ENCODE results near the gene GOLGB1. TPM values are rescaled to one million over a fixed set of nuclear protein-coding genes. Genes with fewer than 3 reads are reported as not detected.
"Not testable (repeated sequence)": the region's sequence is repeated elsewhere in the genome, so short reads cannot be mapped to it uniquely, and the experiment has no call there.

Gene GOLGB1
- polyA plus RNA-seq, 1 donor from 2014 or later = 30.2 TPM

DNA sequence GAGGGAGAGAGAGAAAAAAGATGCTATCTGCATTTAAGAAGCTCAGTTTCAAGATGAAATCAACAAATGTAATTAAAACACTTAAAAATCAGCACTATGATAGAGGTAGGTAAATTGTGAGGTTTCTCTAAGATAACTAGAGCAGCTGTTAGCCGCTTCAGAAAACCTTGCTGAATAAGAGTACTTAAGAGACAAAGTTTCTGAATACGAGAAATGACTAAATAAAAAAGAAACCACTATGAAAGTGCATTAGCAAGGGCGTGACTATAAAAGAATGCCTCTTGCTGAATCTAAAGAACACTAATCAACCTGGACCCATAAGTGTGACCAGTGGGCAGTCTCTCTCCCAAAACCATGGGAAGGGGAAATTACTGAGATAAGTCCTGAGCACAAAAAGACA, 43.5 kb upstream of the GOLGB1 start:
- H3K9me2 ChIP-seq (ENCODE audit: insufficient read depth, low read length) = no peaks in the 10 kb centered on the region
- no peak overlapping the region for H3K9ac ChIP-seq (ENCODE audit: low read length)
- H3K4me2 ChIP-seq (ENCODE audit: low read length) = no peak overlapping the region
- H3K27me3 ChIP-seq (ENCODE audit: insufficient read depth, low read depth, low read length) = no peaks in the 10 kb centered on the region
- no peak overlapping the region for H3K27ac ChIP-seq (ENCODE audit: low read length)
- no peaks in the 10 kb centered on the region for H3F3A ChIP-seq (ENCODE audit: insufficient read depth, low read length, poor library complexity, severe bottlenecking)
- H4K20me1 ChIP-seq (ENCODE audit: insufficient read depth) = no peaks in the 10 kb centered on the region
- no peaks in the 10 kb centered on the region for H3K9me3 ChIP-seq (ENCODE audit: low read length)
- no peaks in the 10 kb centered on the region for H3K79me2 ChIP-seq (replicated peaks; ENCODE audit: insufficient read depth, low read length)
- TF ChIP-seq EZH2 (IDR thresholded peaks at IDR 0.05; ENCODE audit: borderline replicate concordance, insufficient read depth, low read length, poor library complexity, severe bottlenecking) (no peak), EP300 (conservative IDR thresholded peaks at IDR 0.05; ENCODE audit: poor library complexity, severe bottlenecking) (no peak), RAD21 (conservative IDR thresholded peaks at IDR 0.05) (no peak), TAF1 (IDR thresholded peaks at IDR 0.05; ENCODE audit: low read depth) (no peak), MXI1 (conservative IDR thresholded peaks at IDR 0.05; ENCODE audit: poor library complexity, severe bottlenecking) (no peak), SMC3 (conservative IDR thresholded peaks at IDR 0.05; ENCODE audit: poor library complexity) (no peak), POLR2AphosphoS5 (IDR thresholded peaks at IDR 0.05) (no peak)
- TF ChIP-seq, protein P1, sequence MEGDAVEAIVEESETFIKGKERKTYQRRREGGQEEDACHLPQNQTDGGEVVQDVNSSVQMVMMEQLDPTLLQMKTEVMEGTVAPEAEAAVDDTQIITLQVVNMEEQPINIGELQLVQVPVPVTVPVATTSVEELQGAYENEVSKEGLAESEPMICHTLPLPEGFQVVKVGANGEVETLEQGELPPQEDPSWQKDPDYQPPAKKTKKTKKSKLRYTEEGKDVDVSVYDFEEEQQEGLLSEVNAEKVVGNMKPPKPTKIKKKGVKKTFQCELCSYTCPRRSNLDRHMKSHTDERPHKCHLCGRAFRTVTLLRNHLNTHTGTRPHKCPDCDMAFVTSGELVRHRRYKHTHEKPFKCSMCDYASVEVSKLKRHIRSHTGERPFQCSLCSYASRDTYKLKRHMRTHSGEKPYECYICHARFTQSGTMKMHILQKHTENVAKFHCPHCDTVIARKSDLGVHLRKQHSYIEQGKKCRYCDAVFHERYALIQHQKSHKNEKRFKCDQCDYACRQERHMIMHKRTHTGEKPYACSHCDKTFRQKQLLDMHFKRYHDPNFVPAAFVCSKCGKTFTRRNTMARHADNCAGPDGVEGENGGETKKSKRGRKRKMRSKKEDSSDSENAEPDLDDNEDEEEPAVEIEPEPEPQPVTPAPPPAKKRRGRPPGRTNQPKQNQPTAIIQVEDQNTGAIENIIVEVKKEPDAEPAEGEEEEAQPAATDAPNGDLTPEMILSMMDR (IDR thresholded peaks at IDR 0.05; ENCODE audit: poor library complexity, severe bottlenecking) = no peak
- TF ChIP-seq, protein P2, sequence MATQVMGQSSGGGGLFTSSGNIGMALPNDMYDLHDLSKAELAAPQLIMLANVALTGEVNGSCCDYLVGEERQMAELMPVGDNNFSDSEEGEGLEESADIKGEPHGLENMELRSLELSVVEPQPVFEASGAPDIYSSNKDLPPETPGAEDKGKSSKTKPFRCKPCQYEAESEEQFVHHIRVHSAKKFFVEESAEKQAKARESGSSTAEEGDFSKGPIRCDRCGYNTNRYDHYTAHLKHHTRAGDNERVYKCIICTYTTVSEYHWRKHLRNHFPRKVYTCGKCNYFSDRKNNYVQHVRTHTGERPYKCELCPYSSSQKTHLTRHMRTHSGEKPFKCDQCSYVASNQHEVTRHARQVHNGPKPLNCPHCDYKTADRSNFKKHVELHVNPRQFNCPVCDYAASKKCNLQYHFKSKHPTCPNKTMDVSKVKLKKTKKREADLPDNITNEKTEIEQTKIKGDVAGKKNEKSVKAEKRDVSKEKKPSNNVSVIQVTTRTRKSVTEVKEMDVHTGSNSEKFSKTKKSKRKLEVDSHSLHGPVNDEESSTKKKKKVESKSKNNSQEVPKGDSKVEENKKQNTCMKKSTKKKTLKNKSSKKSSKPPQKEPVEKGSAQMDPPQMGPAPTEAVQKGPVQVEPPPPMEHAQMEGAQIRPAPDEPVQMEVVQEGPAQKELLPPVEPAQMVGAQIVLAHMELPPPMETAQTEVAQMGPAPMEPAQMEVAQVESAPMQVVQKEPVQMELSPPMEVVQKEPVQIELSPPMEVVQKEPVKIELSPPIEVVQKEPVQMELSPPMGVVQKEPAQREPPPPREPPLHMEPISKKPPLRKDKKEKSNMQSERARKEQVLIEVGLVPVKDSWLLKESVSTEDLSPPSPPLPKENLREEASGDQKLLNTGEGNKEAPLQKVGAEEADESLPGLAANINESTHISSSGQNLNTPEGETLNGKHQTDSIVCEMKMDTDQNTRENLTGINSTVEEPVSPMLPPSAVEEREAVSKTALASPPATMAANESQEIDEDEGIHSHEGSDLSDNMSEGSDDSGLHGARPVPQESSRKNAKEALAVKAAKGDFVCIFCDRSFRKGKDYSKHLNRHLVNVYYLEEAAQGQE (IDR thresholded peaks at IDR 0.05; ENCODE audit: borderline replicate concordance) = no peak
- H3K4me3 ChIP-seq (ENCODE audit: low read length) = no peak overlapping the region
- H2AFZ ChIP-seq (ENCODE audit: low read depth, low read length) = no peak overlapping the region
- H3K36me3 ChIP-seq (ENCODE audit: insufficient read depth, low read length) = no peaks in the 10 kb centered on the region

DNA sequence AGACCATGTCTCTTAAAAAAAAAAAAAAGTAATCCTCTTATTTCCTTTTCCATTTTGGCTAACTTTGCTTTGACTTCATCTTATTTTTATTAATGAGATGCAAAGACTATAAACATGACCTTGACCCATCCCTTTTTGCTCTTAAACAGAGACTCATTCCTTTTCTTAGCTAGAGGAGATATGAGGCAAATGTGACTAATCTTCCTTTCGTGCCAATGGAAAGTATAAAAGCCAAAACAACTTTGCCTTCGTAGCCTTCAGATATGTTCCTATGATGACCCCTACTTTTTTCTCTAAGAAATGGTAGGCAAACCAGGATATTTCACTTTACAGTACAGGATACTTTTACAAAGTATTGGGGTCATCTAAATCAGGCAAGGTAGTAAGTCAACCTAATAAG, 36.9 kb upstream of the GOLGB1 start:
- Histone ChIP-seq H3K36me3 (ENCODE audit: insufficient read depth, low read length) (peaks cover 2% of the 10 kb centered on the region), H2AFZ (ENCODE audit: low read depth, low read length) (no peak overlapping the region), H3F3A (ENCODE audit: insufficient read depth, low read length, poor library complexity, severe bottlenecking) (no peaks in the 10 kb centered on the region), H3K9me2 (ENCODE audit: insufficient read depth, low read length) (no peaks in the 10 kb centered on the region), H3K9ac (ENCODE audit: low read length) (no peak overlapping the region), H4K20me1 (ENCODE audit: insufficient read depth) (no peaks in the 10 kb centered on the region), H3K4me2 (ENCODE audit: low read length) (no peak overlapping the region), H3K79me2 (replicated peaks; ENCODE audit: insufficient read depth, low read length) (no peaks in the 10 kb centered on the region), H3K27me3 (ENCODE audit: insufficient read depth, low read depth, low read length) (no peaks in the 10 kb centered on the region), H3K4me3 (ENCODE audit: low read length) (no peak overlapping the region), H3K9me3 (ENCODE audit: low read length) (no peaks in the 10 kb centered on the region), H3K27ac (ENCODE audit: low read length) (no peak overlapping the region)
- TF ChIP-seq MXI1 (conservative IDR thresholded peaks at IDR 0.05; ENCODE audit: poor library complexity, severe bottlenecking) = no peak
- TF ChIP-seq TAF1 (IDR thresholded peaks at IDR 0.05; ENCODE audit: low read depth) = no peak
- no peak for TF ChIP-seq SMC3 (conservative IDR thresholded peaks at IDR 0.05; ENCODE audit: poor library complexity)
- no peak for TF ChIP-seq EP300 (conservative IDR thresholded peaks at IDR 0.05; ENCODE audit: poor library complexity, severe bottlenecking)
- TF ChIP-seq, protein P2 (IDR thresholded peaks at IDR 0.05; ENCODE audit: borderline replicate concordance) = no peak
- TF ChIP-seq POLR2AphosphoS5 (IDR thresholded peaks at IDR 0.05) = no peak
- TF ChIP-seq, protein P1 (IDR thresholded peaks at IDR 0.05; ENCODE audit: poor library complexity, severe bottlenecking) = no peak
- TF ChIP-seq RAD21 (conservative IDR thresholded peaks at IDR 0.05) = no peak
- no peak for TF ChIP-seq EZH2 (IDR thresholded peaks at IDR 0.05; ENCODE audit: borderline replicate concordance, insufficient read depth, low read length, poor library complexity, severe bottlenecking)

DNA sequence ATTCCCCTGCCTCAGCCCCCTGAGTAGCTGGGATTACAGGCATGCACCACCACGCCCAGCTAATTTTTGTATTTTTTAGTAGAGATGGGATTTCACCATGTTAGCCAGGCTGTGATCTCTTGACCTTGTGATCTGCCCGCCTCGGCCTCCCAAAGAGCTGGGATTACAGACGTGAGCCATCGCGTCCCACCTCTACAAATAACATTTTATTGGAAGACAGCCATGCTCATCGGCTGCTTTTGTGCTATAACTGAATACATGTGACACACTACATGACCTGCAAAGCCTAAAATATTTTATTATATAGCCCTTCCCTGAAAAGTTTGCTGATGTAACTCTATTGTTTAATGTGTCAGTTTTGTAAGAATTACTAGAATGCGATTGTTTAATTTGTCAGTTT, 33.2 kb upstream of the GOLGB1 start:
- not testable (repeated sequence) for H3K9me3 ChIP-seq (ENCODE audit: low read length); H3K36me3 ChIP-seq (ENCODE audit: insufficient read depth, low read length); H3F3A ChIP-seq (ENCODE audit: insufficient read depth, low read length, poor library complexity, severe bottlenecking); H4K20me1 ChIP-seq (ENCODE audit: insufficient read depth); H3K4me3 ChIP-seq (ENCODE audit: low read length); H3K9me2 ChIP-seq (ENCODE audit: insufficient read depth, low read length); H3K27ac ChIP-seq (ENCODE audit: low read length); H3K9ac ChIP-seq (ENCODE audit: low read length); H3K4me2 ChIP-seq (ENCODE audit: low read length); H3K27me3 ChIP-seq (ENCODE audit: insufficient read depth, low read depth, low read length); H2AFZ ChIP-seq (ENCODE audit: low read depth, low read length); H3K79me2 ChIP-seq (replicated peaks; ENCODE audit: insufficient read depth, low read length)
